HAP-1 (cell line): Measurements from ENCODE around the gene MCTP1.

ENCODE experiments used
- DNase-seq, 2 experiments: peaks; one replicate each; pipeline ENCODE4 v3.0.0-alpha.2; 2016 to 2020; ENCODE audit warnings: low spot score in 2 of 2
- H3K27me3 ChIP-seq: fragments of 250-450 bp; sonication (Bioruptor Pico); 2 replicates; pipeline ENCODE4 v1.5.1; 2020; ENCODE audit warnings: low read depth, mild to moderate bottlenecking, moderate library complexity
- H3K36me3 ChIP-seq: fragments of 250-450 bp; sonication (Bioruptor Pico); replicated peaks from 2 replicates; pipeline ENCODE4 v1.5.1; 2020; ENCODE audit warnings: mild to moderate bottlenecking
- H3K4me1 ChIP-seq: fragments of 250-450 bp; sonication (Bioruptor Pico); 2 replicates; pipeline ENCODE4 v1.5.1; 2020; ENCODE audit warnings: mild to moderate bottlenecking
- H3K4me3 ChIP-seq: fragments of 250-450 bp; sonication (Bioruptor Pico); 2 replicates; pipeline ENCODE4 v1.5.1; 2020; ENCODE audit warnings: mild to moderate bottlenecking, moderate library complexity
- H3K9me3 ChIP-seq: fragments of 250-450 bp; sonication (Bioruptor Pico); 2 replicates; pipeline ENCODE4 v1.5.1; 2020; ENCODE audit warnings: mild to moderate bottlenecking, moderate library complexity
- in situ Hi-C: fragments of 300-500 bp; cut with MboI; formaldehyde crosslinking; loops from 3 replicates; pipeline ENCODE4 v1.14.3; 2020; ENCODE audit warnings: low sequenced_read_pairs, inconsistent platforms, mixed read lengths

The MCTP1 gene

GRCh38 chr5:94674490-94675382 lies 610.2 kb downstream of the MCTP1 start:
- H3K4me3 ChIP-seq, result no peak overlapping the region
- H3K27me3 ChIP-seq, result no peaks in the 10 kb centered on the region
- in situ Hi-C loops, result no loop called here
- H3K9me3 ChIP-seq, result no peaks in the 10 kb centered on the region; the same call in 1 of the 2 replicates
- no peak for DNase-seq
- peaks cover 2% of the 10 kb centered on the region; the same call in 1 of the 2 replicates for H3K4me1 ChIP-seq
- peaks cover 9% of the 10 kb centered on the region for H3K36me3 ChIP-seq

GRCh38 chr5:94672746-94673145 lies 612.1 kb downstream of the MCTP1 start:
- Histone ChIP-seq H3K4me3 (no peak overlapping the region), H3K36me3 (peaks cover 9% of the 10 kb centered on the region)
- in situ Hi-C loops, result no loop called here

GRCh38 chr5:94670726-94671125 lies 614.2 kb downstream of the MCTP1 start:
- DNase-seq, result no peak
- Histone ChIP-seq H3K36me3 (peaks cover 4% of the 10 kb centered on the region; the same call in 1 of the 2 replicates), H3K27me3 (no peaks in the 10 kb centered on the region), H3K9me3 (no peaks in the 10 kb centered on the region; the same call in 1 of the 2 replicates), H3K4me1 (peaks cover 5% of the 10 kb centered on the region), H3K4me3 (no peak overlapping the region)
- in situ Hi-C loops, result no loop called here

More at GRCh38 chr5:94672746-94673145, 612.1 kb downstream of the MCTP1 start:
- no peaks in the 10 kb centered on the region; the same call in 1 of the 2 replicates for H3K4me1 ChIP-seq
- no peaks in the 10 kb centered on the region for H3K27me3 ChIP-seq
- DNase-seq, result no peak
- H3K9me3 ChIP-seq, result no peaks in the 10 kb centered on the region; the same call in 1 of the 2 replicates

GRCh38 chr5:94667937-94668336 lies 617.0 kb downstream of the MCTP1 start:
- in situ Hi-C loops, result no loop called here
- no peak overlapping the region for H3K4me3 ChIP-seq
- no peaks in the 10 kb centered on the region; the same call in 1 of the 2 replicates for H3K9me3 ChIP-seq
- H3K27me3 ChIP-seq, result no peaks in the 10 kb centered on the region
- no peak for DNase-seq
- peaks cover 5% of the 10 kb centered on the region for H3K4me1 ChIP-seq
- H3K36me3 ChIP-seq, result peaks cover 7% of the 10 kb centered on the region

- Histone ChIP-seq H3K9me3 (no peaks in the 10 kb centered on the region), H3K4me3 (no peak overlapping the region), H3K4me1 (no peaks in the 10 kb centered on the region), H3K36me3 (peaks cover 4% of the 10 kb centered on the region), H3K27me3 (no peaks in the 10 kb centered on the region)
- in situ Hi-C loops, result no loop called here
- no peak for DNase-seq
Observed at GRCh38 chr5:94661086-94661485, 623.8 kb downstream of the MCTP1 start.

- no peak for DNase-seq
- Histone ChIP-seq H3K9me3 (no peaks in the 10 kb centered on the region), H3K4me3 (no peak overlapping the region), H3K4me1 (no peaks in the 10 kb centered on the region), H3K36me3 (peaks cover 4% of the 10 kb centered on the region), H3K27me3 (no peaks in the 10 kb centered on the region)
- in situ Hi-C loops, result no loop called here
Observed at GRCh38 chr5:94660506-94660905, 624.4 kb downstream of the MCTP1 start.

GRCh38 chr5:94658272-94658671 lies 626.6 kb downstream of the MCTP1 start:
- Histone ChIP-seq H3K4me3 (no peak overlapping the region), H3K9me3 (no peaks in the 10 kb centered on the region), H3K27me3 (no peaks in the 10 kb centered on the region), H3K36me3 (peaks cover 6% of the 10 kb centered on the region; the same call in 1 of the 2 replicates), H3K4me1 (no peaks in the 10 kb centered on the region)
- no peak for DNase-seq
- in situ Hi-C loops, result no loop called here
